RWPE2 (cell line): ENCODE data around the gene CNTF.
"Not testable (repeated sequence)": the region's sequence is repeated elsewhere in the genome, so short reads cannot be mapped to it uniquely, and the experiment has no call there.

ENCODE experiments used
- ATAC-seq: fragments of 200-7000 bp; cut with Tn5 transposase; 3 replicates; pipeline ENCODE4 v1.9.1; 2021; ENCODE audit warnings: low read depth
- DNase-seq: peaks from one replicate; pipeline ENCODE4 v3.0.0-alpha.2; 2020; ENCODE audit warnings: low spot score
- H3K27ac ChIP-seq: fragments of 450-650 bp; 2 replicates; pipeline ENCODE4 v1.5.1; 2017; ENCODE audit warnings: mild to moderate bottlenecking; ENCODE audit not compliant: poor library complexity, severe bottlenecking
- H3K27me3 ChIP-seq: fragments of 250-450 bp; sonication (Bioruptor Pico); 2 replicates; pipeline ENCODE4 v1.5.1; 2021; ENCODE audit warnings: mild to moderate bottlenecking, moderate library complexity; ENCODE audit not compliant: insufficient read depth, poor library complexity, severe bottlenecking
- H3K36me3 ChIP-seq: fragments of 250-450 bp; sonication (Bioruptor Pico); 2 replicates; pipeline ENCODE4 v1.5.1; 2020; ENCODE audit warnings: low read depth, mild to moderate bottlenecking, moderate library complexity
- H3K4me1 ChIP-seq: fragments of 250-450 bp; sonication (Bioruptor Pico); 2 replicates; pipeline ENCODE4 v1.5.1; 2021; ENCODE audit warnings: mild to moderate bottlenecking, moderate library complexity; ENCODE audit not compliant: insufficient read depth, poor library complexity, severe bottlenecking
- H3K4me3 ChIP-seq: fragments of 250-450 bp; sonication (Bioruptor Pico); 2 replicates; pipeline ENCODE4 v1.5.1; 2021; ENCODE audit warnings: mild to moderate bottlenecking, moderate library complexity; ENCODE audit not compliant: severe bottlenecking
- H3K9me3 ChIP-seq: fragments of 250-450 bp; sonication (Bioruptor Pico); 2 replicates; pipeline ENCODE4 v1.5.1; 2021; ENCODE audit warnings: mild to moderate bottlenecking, moderate library complexity; ENCODE audit not compliant: severe bottlenecking
- CTCF ChIP-seq: fragments of 450-650 bp; IDR thresholded peaks from one replicate; pipeline ENCODE4 v1.5.1; 2017; ENCODE audit warnings: mild to moderate bottlenecking, moderate library complexity; ENCODE audit not compliant: poor library complexity, severe bottlenecking

Gene CNTF, protein sequence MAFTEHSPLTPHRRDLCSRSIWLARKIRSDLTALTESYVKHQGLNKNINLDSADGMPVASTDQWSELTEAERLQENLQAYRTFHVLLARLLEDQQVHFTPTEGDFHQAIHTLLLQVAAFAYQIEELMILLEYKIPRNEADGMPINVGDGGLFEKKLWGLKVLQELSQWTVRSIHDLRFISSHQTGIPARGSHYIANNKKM

GRCh38 chr11:58622344-58622743 lies at the start of gene CNTF:
Gene CNTF (plus strand): TSS chr11:58622665. CDS start chr11:58622753, 88 bp downstream.
- H3K4me3 ChIP-seq, result no peak within 1 kb of the TSS
- H3K27ac ChIP-seq, result no peak within 1 kb of the TSS
- H3K9me3 ChIP-seq, result no peaks in the 10 kb centered on the region
- DNase-seq (no peak), ATAC-seq (no peak)
- H3K4me1 ChIP-seq, result peaks cover 20% of the 10 kb centered on the region
- H3K36me3 ChIP-seq, result peaks cover 89% of the 10 kb centered on the region
- no peak for TF ChIP-seq CTCF
- no peaks in the 10 kb centered on the region for H3K27me3 ChIP-seq

- not testable (repeated sequence) for H3K27me3 ChIP-seq, H3K36me3 ChIP-seq, H3K4me3 ChIP-seq, H3K9me3 ChIP-seq, ATAC-seq, DNase-seq
- H3K4me1 ChIP-seq, result peaks cover 48% of the 10 kb centered on the region
- H3K27ac ChIP-seq, result peak overlapping the region; percentile 98
Observed at GRCh38 chr11:58572906-58573305, 49.6 kb upstream of the CNTF start.

DNA sequence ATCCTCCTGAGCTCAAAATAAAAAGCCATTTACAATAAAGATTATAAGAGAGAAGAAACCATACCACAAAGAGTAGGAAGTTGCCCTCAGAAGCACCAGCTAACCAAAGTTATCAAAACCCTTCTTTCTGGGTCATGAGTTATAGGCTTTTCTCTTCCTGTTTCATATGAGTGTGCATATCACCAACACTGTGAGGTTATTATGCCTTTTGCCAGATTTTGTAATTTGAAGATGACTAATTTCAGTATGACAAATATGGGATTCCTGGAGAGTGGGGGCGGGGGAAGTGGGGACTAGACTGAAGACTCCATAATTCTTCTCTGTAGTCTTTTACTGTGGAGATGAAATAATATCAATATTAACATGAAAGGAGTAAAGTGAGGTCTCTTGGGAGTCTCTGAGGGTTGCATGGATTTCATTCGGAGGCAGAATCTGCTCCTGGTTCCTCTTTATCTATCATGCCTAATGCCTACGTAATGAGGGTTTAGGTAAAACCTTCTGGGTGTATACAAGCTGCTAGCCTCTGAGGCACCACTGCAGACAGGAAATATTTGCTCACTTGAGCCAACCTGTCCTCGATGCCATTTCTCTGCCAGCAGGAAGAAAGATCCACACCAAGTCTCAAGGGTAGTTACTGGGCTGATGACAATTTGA lies 48.9 kb upstream of the CNTF start:
- ATAC-seq, result peak; percentile 47
- DNase-seq, result peak; percentile 80

DNA sequence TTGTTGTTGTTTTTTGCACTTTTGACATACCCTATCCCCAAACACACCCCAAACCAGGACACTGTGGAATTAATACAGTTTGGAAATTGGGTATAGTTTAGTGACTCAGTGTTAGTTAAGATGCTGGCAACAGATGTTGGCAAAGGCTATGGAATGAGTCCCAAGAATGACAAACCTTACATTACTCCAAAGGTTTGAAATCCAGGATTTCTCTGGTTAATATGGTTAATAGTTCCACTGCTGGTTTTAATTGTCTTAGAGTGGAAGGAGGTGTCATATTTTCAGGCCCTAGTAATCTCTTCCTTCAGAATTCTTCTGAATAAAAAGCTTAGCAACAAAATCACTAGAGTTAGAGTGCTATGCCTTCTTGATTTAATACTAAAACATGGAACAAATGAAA lies 47.6 kb upstream of the CNTF start:
- peaks cover 48% of the 10 kb centered on the region for H3K4me1 ChIP-seq

More for the DNA sequence above, 48.9 kb upstream of the CNTF start:
- TF ChIP-seq CTCF, result no peak
- no peaks in the 10 kb centered on the region for H3K36me3 ChIP-seq
- peak overlapping the region; percentile 6 for H3K4me3 ChIP-seq
- no peaks in the 10 kb centered on the region for H3K27me3 ChIP-seq
- no peaks in the 10 kb centered on the region for H3K9me3 ChIP-seq
- peak overlapping the region; percentile 98 for H3K27ac ChIP-seq
- H3K4me1 ChIP-seq, result peaks cover 48% of the 10 kb centered on the region

More for the DNA sequence above, 47.6 kb upstream of the CNTF start:
- no peak for TF ChIP-seq CTCF
- H3K4me3 ChIP-seq, result no peak overlapping the region
- no peak for DNase-seq
- H3K27me3 ChIP-seq, result no peaks in the 10 kb centered on the region
- H3K36me3 ChIP-seq, result no peaks in the 10 kb centered on the region; the same call in 1 of the 2 replicates
- ATAC-seq, result no peak
- H3K9me3 ChIP-seq, result no peaks in the 10 kb centered on the region
- peak overlapping the region; percentile 98 for H3K27ac ChIP-seq
